HG02870 (cell line): ENCODE results near the gene ZNF763.
A peak's percentile ranks its signal among the peaks of the same experiment; 100 is the strongest.
"Not testable (repeated sequence)": the region's sequence is repeated elsewhere in the genome, so short reads cannot be mapped to it uniquely, and the experiment has no call there.

Experiments
- ATAC-seq: cut with Tn5 transposase; IDR thresholded peaks from one replicate; pipeline ENCODE4 v1.9.1; 2021; ENCODE audit warnings: mild to moderate bottlenecking, moderate library complexity; ENCODE audit not compliant: unreplicated experiment

The ZNF763 gene

DNA sequence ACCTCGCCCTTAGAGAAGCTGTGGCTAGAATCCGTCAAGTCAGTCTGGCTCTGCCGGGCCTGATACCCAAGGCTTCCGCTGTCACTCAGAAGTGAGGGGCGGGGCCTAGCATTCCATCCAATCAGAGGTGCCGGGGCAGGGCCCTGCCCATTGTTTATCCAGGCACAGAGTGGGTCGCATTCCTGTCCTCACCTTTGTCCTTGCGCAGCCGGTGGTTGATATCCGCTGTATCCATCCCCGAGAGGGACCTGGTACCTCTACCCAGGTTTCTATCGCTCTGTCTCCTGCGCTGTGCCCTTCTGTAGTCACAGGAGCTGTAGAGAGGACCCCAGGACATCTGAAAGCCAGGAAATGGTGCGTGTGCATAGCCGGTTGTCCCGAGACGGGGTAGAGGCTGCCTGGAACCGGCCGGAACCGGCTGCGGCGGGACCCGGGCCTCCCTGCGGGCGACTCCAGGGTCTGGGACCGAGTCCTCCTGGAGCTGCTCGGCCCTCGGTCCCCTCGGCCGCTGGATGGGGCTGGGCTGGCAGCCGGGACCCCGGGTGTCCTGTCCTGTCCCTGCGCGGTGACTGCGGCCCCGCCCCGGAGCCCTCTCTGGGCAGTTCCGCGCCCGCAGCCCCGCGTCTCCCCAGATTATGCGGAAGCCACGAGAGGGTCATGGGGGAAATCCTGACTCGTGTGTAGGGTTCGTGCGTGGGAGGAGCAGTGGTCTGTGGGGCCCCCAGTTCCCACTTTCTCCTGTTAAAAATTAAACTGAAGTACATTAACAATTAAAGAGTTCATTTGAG is at the start of gene ZNF763:
Gene ZNF763, plus strand, starts transcription at position 183 of the 788 bp plus-strand sequence. Its CDS starts 169 bp downstream, at position 352.
- ATAC-seq = peak; percentile 72

DNA sequence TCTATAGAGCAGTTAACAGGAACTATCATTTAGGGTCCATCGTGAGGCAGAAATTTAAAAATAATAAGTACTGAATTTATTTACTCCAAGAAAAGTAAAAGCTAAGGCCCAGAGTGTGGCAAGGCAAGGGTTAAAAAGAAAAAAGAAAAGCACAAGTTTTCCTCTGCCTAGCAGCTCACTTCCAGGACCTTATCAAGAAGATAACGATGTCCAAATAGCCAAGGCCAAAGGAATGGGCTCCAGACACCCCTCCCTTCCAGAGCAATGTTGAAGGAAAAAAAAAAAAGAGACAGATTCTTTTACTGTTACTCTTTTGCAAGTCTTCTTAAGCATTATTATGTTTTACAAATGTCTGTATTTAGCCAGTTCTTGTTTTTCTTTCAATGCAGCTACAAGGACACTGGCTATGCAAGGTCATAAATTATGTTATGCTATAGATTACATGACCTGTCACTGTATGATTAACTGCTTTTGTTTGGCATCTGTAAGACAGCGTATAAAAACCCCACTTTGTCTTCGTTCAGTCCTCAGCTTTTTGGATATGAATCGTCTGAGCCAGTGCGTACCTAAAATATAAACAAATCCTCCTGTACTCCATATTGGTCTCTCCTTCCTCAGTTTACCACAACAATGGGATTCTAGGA is 42.9 kb upstream of the ZNF763 start:
- no peak for ATAC-seq

DNA sequence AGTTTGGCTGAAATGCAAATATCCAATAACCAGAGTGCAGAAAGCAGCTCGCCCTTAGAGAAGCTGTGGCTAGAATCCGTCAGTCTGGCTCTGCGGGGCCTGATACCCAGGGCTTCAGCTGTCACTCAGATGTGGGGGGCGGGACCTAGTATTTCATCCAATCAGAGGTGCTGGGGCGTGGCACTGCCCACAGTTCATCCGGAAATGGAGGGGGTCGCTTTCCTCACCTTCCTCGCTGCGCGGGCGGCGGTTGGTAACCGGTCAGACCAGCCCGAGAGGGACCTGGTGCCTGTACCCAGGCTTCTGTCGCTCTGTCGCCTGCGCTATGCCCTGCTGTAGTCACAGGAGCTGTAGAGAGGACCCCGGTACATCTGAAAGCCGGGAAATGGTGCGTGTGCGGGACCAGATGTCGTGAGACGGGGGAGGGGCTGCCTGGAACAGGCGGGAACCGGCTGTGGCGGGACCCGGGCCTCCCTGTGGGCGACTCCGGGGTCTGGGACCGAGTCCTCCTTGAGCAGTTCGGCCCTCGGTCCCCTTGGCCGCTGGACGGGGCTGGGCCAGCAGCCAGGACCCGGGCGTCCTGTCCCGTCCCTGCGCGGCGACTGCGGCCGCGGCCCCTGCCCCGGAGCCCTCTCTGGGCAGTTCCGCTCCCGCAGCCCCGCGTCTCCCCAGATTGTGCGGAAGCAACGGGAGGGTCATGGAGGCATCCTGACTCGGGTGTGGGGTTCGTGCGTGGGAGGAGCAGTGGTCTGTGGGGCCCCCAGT is 39.8 kb upstream of the ZNF763 start, which contains the start of gene ZNF700:
Gene ZNF700, plus strand, starts transcription at position 222 of the 765 bp plus-strand sequence. Its CDS starts 104 bp downstream, at position 326.
- ATAC-seq = peak; percentile 84

- not testable (repeated sequence) for ATAC-seq
Observed at GRCh38 chr19:11925651-11926187, 39.1 kb upstream of the ZNF763 start.

- ATAC-seq = no peak
Observed at GRCh38 chr19:11927227-11927626, 37.6 kb upstream of the ZNF763 start.

DNA sequence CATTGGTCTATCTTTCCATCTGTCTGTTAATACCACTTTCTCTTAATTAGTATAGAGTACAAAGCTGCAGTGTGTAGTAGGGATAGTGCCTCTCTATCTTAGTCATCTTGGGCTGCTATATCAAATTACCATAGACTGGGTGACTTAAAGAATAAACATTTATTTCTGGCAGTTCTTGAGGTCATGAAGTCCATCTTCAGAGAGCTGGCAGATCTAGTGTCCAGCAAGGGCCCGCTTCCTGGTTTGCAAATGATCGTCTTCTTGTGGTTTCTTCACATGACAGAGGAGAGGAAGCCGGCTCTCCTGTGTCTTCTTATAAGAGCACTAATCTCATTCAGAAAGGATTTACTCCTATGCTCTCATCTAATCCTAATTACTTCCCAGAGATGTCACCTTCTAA is 33.8 kb upstream of the ZNF763 start:
- ATAC-seq = no peak

DNA sequence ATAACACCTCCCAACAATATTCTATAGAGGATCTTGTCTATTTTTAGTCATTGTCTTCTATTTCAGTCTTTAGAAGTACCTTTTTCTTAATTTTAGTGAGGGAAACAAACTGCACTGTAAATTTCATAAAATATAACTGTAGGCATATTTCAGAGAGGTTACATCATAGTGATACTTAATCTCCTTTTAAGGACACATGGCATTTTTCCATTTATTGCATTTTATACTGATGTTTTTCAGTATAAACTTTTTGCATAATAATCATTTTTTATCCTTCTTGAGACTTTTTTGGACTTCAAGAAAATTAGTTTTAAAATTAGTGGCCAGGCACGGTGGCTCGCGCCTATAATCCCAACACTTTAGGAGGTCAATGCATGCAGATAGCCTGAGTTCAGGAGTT is 33.3 kb upstream of the ZNF763 start:
- ATAC-seq = no peak

DNA sequence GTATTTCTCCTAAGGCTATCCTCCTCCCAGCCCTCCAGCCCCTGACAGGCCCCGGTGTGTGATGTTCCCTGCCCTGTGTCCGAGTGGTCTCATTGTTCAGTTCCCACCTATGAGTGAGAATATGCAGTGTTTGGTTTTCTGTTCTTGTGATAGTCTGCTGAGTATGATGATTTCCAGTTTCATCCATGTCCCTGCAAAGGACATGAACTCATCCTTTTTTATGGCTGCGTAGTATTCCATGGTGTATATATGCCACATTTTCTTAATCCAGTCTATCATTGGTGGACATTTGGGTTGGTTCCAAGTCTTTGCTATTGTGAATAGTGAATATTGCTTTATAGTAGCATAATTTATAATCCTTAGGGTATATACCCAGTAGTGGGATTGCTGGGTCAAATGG is 29.0 kb upstream of the ZNF763 start:
- ATAC-seq = not testable (repeated sequence)

DNA sequence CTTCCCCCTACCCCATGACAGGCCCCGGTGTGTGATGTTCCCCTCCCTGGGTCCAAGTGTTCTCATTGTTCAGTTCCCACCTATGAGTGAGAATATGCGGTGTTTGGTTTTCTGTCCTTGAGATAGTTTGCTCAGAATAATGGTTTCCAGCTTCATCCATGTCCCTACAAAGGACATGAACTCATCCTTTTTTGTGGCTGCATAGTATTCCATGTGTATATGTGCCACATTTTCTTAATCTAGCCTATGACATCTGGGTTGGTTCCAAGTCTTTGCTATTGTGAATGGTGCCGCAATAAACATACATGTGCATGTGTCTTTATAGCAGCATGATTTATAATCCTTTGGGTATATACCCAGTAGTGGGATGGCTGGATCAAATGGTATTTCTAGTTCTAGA is 26.5 kb upstream of the ZNF763 start:
- not testable (repeated sequence) for ATAC-seq

- not testable (repeated sequence) for ATAC-seq
Observed at GRCh38 chr19:11941361-11941887, 23.4 kb upstream of the ZNF763 start.

GRCh38 chr19:11942008-11942842 is 22.6 kb upstream of the ZNF763 start:
- ATAC-seq = no peak

DNA sequence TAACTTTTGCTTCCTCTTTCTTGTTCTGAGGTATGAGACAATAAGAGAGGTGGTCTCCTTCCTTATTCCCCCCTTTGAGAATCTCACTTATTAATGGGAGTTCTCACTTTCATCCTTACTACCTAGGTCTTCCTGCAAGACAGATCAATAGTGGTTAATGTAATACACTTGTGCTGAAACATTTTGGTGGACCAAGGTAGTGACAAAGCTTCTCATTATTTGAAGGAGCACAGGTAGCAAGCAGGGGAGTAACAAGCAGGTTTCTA is 22.1 kb upstream of the ZNF763 start:
- no peak for ATAC-seq

DNA sequence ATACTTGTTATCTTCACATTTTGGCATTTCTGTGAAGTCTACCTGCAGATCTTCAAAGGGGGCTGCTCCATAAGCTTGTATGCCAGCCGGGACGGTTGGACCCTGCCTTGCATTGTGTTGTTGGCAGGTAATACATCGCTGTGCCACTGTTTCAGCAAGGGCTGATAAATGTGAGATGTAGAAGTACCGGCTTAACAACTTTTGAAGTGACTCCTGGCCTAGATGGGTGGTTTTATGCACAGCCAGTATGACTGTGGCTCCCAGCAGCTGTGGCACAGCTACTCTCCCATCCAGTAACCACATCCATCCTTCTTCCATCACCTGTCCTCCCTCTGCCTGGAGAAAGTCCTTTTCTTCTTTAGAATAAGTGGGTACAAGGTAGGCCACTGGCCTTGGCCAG is 20.2 kb upstream of the ZNF763 start:
- ATAC-seq = no peak

DNA sequence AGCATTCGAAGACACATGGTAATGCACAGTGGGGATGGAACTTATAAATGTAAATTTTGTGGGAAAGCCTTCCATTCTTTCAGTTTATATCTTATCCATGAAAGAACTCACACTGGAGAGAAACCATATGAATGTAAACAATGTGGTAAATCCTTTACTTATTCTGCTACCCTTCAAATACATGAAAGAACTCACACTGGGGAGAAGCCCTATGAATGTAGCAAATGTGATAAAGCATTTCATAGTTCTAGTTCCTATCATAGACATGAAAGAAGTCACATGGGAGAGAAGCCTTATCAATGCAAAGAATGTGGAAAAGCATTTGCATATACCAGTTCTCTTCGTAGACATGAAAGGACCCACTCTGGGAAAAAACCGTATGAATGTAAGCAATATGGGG is 16.2 kb upstream of the ZNF763 start:
- ATAC-seq = no peak

GRCh38 chr19:11949201-11949600 is 15.6 kb upstream of the ZNF763 start:
- no peak for ATAC-seq

DNA sequence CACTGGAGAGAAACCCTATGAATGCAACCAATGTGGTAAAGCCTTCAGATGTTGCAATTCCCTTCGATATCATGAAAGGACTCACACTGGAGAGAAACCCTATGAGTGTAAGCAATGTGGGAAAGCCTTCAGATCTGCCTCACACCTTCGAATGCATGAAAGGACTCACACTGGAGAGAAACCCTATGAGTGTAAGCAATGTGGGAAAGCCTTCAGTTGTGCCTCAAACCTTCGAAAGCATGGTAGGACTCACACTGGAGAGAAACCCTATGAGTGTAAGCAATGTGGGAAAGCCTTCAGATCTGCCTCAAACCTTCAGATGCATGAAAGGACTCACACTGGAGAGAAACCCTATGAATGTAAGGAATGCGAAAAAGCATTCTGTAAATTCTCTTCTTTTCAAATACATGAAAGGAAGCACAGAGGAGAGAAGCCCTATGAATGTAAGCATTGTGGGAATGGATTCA is 15.2 kb upstream of the ZNF763 start:
- ATAC-seq = not testable (repeated sequence)

DNA sequence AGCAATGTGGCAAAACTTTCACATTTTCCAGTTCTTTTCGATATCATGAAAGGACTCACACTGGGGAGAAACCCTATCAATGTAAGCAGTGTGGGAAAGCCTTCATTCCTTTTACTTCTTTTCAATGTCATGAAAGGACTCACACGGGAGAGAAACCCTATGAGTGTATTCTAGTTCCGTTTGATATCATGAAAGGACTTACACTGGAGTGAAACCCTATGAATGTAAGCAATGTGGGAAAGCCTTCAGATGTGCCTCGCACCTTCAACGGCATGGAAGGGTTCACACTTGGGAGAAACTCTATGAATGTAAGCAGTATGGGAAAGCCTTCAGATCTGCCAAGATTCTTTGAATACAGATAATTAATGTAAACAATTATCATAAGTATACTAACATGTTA is 14.5 kb upstream of the ZNF763 start:
- no peak for ATAC-seq

DNA sequence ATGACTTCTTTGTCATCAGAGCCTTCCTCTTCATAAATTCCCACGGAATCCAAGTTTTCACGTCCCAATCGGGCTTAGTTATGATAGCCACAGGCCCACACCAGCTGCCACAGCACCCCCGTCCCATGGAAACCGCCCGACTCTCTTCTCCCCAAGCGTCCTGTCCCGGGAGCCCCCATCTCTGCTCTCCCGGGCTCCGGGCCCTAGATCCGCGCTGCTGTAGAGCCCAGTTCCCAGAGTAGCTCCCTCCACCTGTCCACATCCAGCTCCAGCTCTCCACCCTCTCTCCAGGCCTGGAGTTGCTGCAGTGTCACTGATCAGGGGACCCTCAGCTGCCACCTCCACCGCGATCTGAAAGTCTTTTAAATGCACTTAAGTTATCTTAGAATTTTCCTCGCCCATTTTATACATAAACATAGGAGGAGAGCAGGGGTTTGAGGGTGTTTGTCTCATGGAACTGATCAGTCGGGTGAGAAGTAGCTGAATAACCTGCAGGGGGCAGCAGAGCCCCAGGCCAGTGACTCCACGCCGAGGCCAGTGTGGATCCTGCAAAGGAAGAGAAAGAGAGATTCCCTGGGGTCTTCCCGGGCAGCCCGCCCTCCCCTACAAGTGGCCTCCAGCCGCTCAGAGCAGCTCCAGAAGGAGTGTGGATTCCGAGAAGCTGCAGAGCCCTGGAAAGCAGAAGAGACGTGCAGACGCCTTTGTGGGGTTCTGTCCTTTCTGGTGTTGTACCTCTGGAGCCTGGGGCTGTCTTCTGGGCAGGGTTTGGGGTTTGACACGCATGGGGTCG is 1.1 kb upstream of the ZNF763 start:
- peak; percentile 26 for ATAC-seq

DNA sequence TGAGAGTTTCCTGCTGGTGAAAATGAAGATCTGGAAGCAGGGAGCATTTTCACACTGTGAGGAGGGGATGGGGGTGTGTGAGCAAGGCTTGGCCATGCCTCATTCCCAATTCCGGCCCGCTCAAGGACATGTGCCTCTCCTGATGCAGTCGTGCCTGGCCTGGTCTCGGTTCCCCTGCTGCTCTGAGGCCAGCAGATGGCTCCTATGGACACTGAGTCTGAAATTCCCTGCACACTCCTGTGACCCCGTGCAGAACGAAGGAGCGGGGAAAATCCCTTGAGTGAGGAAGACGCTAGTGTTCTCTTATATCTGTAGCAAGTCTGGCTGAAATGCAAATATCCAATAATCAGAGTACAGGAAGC is 363 bp upstream of the ZNF763 start:
- no peak for ATAC-seq

DNA sequence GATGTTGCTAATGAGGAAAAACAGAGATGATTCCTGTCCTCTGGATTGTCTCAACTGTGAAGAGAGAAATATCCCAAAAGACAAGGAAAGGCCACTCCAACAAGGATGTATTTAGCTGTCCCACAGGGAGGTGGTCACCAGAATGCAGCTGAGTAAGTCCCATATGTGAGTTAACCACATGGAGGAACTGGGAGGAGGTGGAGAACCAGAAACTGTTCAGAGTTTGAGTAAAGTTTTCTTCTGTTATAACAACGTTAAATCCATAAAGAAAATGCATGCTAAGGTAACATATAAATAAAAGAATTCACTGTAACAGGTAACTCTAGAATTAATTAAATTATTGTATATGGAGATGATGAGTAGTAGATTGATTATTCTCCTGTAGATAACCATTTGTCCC is 5.3 kb downstream of the ZNF763 start:
- no peak for ATAC-seq
